MM.1S (cell line): ENCODE results near the gene NSFL1C.

Source experiments
- DNase-seq: peaks from one replicate; pipeline ENCODE4 v3.0.0-alpha.2; 2015
- H2AFZ ChIP-seq: fragments of 300-600 bp; sonication (generic); 2 replicates; pipeline ENCODE4 v1.6.0; 2016; ENCODE audit warnings: antibody characterized with exemption, low read length
- H3F3A ChIP-seq: fragments of 300-600 bp; sonication (generic); 2 replicates; pipeline ENCODE4 v1.6.1; 2016; ENCODE audit warnings: mild to moderate bottlenecking, antibody characterized with exemption, low read length, moderate library complexity, mixed read lengths; ENCODE audit not compliant: insufficient read depth
- H3K27ac ChIP-seq: fragments of 300-600 bp; sonication (generic); 2 replicates; pipeline ENCODE4 v1.5.1; 2016; ENCODE audit warnings: mild to moderate bottlenecking, low read length
- H3K27me3 ChIP-seq: fragments of 300-600 bp; sonication (generic); replicated peaks from 2 replicates; pipeline ENCODE4 v1.6.0; 2016; ENCODE audit warnings: low read length; ENCODE audit not compliant: insufficient read depth
- H3K36me3 ChIP-seq: fragments of 300-600 bp; sonication (generic); replicated peaks from 2 replicates; pipeline ENCODE4 v1.6.1; 2016; ENCODE audit warnings: mild to moderate bottlenecking, low read length, mixed read lengths; ENCODE audit not compliant: insufficient read depth
- H3K4me1 ChIP-seq: fragments of 300-600 bp; sonication (generic); 2 replicates; pipeline ENCODE4 v1.6.1; 2016; ENCODE audit warnings: low read length, mixed read lengths
- H3K4me2 ChIP-seq: fragments of 300-600 bp; sonication (generic); 2 replicates; pipeline ENCODE4 v1.6.0; 2016; ENCODE audit warnings: low read depth, low read length
- H3K4me3 ChIP-seq: fragments of 300-600 bp; sonication (generic); 2 replicates; pipeline ENCODE4 v1.5.1; 2016; ENCODE audit warnings: low read length, mixed read lengths
- H3K79me2 ChIP-seq: fragments of 300-600 bp; sonication (generic); 2 replicates; pipeline ENCODE4 v1.6.1; 2016; ENCODE audit warnings: mixed run types, low read length, mixed read lengths
- H3K9ac ChIP-seq: fragments of 300-600 bp; sonication (generic); 2 replicates; pipeline ENCODE4 v1.6.1; 2016; ENCODE audit warnings: low read length, mixed read lengths
- H3K9me2 ChIP-seq: fragments of 300-600 bp; sonication (generic); replicated peaks from 2 replicates; pipeline ENCODE4 v1.6.1; 2016; ENCODE audit warnings: mild to moderate bottlenecking, low read length, mixed read lengths; ENCODE audit not compliant: insufficient read depth
- H3K9me3 ChIP-seq: fragments of 300-600 bp; sonication (generic); replicated peaks from 2 replicates; pipeline ENCODE4 v1.6.1; 2016; ENCODE audit warnings: mild to moderate bottlenecking, low read length, mixed read lengths; ENCODE audit not compliant: insufficient read depth
- H4K20me1 ChIP-seq: fragments of 300-600 bp; sonication (generic); 2 replicates; pipeline ENCODE4 v1.6.1; 2016; ENCODE audit warnings: mild to moderate bottlenecking, low read length, moderate library complexity, mixed read lengths; ENCODE audit not compliant: insufficient read depth
- EZH2 ChIP-seq: fragments of 300-600 bp; sonication (generic); optimal IDR thresholded peaks from 2 replicates; pipeline ENCODE3; 2017; ENCODE audit warnings: low read depth, mild to moderate bottlenecking, antibody characterized with exemption, low read length, mixed read lengths
- EZH2phosphoT487 ChIP-seq: fragments of 300-600 bp; sonication (generic); IDR thresholded peaks from 2 replicates; pipeline ENCODE4 v1.6.1; 2018; ENCODE audit warnings: antibody characterized with exemption, low read length
- TF ChIP-seq, protein P1 (sequence below): fragments of 300-600 bp; sonication (generic); IDR thresholded peaks from 2 replicates; pipeline ENCODE4 v1.5.1; 2016; ENCODE audit warnings: antibody characterized with exemption, low read length, mixed read lengths

The NSFL1C gene

DNA sequence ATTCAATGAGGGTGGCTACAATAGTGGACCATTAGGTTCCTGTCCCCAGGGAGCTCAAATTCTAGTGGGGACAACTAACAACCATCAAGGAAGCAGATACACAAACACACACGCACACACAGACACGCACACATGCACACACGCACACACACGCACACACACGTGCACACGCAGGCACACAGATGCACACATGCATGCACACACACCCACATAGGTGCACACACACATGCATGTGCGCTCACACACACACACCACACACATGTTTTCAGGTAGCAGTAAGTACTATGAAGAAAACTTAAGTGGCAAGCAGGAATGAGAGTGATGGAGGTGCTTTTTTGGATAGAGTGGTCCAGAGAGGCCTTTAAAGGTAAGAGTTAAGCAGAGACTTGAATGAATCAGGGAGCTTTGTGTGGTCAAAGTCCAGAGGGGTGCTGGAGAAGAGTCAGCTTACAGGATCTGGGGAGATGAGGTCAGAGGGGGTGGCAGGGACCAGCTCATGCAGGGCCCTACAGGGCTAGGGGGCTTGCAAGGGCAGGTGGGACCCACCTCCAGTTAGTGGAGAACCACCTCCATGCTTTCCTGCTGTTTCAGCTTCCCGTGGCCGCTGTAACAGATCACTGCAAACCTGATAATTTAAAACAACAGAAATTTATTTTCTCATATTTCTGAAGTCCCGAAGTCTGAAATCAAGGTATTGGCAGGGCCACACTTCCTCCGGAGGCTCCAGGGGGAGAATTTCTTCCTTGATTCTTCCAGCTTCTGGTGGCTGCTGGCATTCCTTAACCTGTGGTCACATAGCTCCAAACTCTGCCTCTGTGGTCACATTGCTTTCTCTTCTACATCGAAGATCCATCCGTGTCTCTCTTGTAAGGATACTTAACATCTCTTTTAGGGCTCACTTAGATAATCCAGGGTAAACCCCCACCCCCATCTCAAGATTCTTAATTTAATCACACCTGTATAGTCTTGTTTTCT lies 6.9 kb upstream of the NSFL1C start:
- no peaks in the 10 kb centered on the region for H3K9me2 ChIP-seq
- TF ChIP-seq, protein P1, sequence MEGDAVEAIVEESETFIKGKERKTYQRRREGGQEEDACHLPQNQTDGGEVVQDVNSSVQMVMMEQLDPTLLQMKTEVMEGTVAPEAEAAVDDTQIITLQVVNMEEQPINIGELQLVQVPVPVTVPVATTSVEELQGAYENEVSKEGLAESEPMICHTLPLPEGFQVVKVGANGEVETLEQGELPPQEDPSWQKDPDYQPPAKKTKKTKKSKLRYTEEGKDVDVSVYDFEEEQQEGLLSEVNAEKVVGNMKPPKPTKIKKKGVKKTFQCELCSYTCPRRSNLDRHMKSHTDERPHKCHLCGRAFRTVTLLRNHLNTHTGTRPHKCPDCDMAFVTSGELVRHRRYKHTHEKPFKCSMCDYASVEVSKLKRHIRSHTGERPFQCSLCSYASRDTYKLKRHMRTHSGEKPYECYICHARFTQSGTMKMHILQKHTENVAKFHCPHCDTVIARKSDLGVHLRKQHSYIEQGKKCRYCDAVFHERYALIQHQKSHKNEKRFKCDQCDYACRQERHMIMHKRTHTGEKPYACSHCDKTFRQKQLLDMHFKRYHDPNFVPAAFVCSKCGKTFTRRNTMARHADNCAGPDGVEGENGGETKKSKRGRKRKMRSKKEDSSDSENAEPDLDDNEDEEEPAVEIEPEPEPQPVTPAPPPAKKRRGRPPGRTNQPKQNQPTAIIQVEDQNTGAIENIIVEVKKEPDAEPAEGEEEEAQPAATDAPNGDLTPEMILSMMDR: no peak
- TF ChIP-seq EZH2 (no peak), EZH2phosphoT487 (no peak)
- H3K4me3 ChIP-seq: no peak overlapping the region
- no peaks in the 10 kb centered on the region for H4K20me1 ChIP-seq
- no peak for DNase-seq
- no peaks in the 10 kb centered on the region for H3F3A ChIP-seq
- no peak overlapping the region for H2AFZ ChIP-seq
- H3K4me1 ChIP-seq: 0 out of 2 replicates have a peak, but pooled peaks cover 3% of the 10 kb centered on the region
- no peaks in the 10 kb centered on the region for H3K79me2 ChIP-seq
- H3K27me3 ChIP-seq: 0 out of 2 replicates have a peak, but pooled peaks cover 1% of the 10 kb centered on the region
- no peak overlapping the region for H3K9ac ChIP-seq
- no peaks in the 10 kb centered on the region for H3K36me3 ChIP-seq
- no peak overlapping the region for H3K27ac ChIP-seq
- H3K9me3 ChIP-seq: no peaks in the 10 kb centered on the region
- no peak overlapping the region for H3K4me2 ChIP-seq

DNA sequence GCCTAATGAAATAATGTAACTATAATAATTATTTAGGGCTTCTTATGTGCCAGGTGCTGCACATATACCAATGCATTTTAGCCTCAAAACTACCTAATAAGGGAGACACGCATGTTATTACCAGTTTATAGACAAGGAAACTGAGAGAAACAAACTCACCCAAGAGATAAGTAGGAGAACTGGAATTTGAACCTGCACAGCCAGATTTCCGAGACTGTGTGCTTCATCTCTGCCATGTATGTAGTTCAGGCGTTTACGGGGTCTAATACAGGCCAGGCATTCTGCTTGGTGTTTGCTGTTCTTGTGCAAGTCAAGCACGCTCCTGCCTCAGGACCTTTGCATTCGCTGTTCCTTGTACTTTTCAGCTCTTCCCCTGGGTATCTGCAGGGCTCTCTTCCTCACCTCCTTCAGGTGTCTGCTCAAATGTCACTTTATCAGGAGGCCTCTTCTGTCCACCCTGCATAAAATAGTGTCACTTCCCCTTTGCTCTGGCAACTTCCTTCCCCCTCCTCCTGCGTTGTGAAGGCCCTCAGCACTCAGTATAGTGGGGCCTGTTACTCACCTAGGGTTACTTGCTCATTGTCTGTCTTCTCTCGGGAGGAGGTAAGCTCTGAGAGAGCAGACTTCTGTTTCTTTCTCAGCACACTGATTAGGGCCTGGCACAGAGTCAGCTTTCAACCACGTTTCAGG lies 6.1 kb upstream of the NSFL1C start:
- Histone ChIP-seq H3K9me3 (no peaks in the 10 kb centered on the region), H3K9me2 (no peaks in the 10 kb centered on the region), H3K9ac (no peak overlapping the region), H3K4me3 (no peak overlapping the region), H3K27me3 (peaks cover 10% of the 10 kb centered on the region), H3F3A (no peaks in the 10 kb centered on the region), H3K27ac (no peak overlapping the region), H3K36me3 (no peaks in the 10 kb centered on the region), H3K4me2 (no peak overlapping the region), H3K4me1 (0 out of 2 replicates have a peak, but pooled peaks cover 3% of the 10 kb centered on the region), H3K79me2 (no peaks in the 10 kb centered on the region), H4K20me1 (no peaks in the 10 kb centered on the region), H2AFZ (no peak overlapping the region)
- TF ChIP-seq, protein P1: no peak
- no peak for TF ChIP-seq EZH2
- TF ChIP-seq EZH2phosphoT487: no peak
- DNase-seq: no peak

DNA sequence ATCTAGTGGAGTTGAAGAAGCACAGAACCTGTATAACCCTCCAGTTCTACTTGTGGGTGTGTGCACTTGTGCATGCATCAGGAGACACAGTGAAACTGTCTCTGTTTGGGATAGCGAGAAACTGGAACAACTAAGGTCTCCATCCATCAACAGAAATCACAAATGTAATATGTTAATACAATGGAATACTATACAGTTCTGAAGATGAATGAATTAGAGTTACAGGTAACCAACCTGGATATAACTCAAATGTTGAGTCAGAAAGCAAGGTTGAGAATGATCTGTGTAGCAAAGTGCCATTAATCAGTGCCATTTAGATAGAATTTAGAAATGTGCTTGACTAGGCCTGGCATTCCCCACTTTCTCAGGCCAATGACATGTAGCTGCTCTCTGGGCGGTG lies 4.6 kb upstream of the NSFL1C start:
- no peak overlapping the region for H2AFZ ChIP-seq
- H3K4me2 ChIP-seq: no peak overlapping the region
- no peak overlapping the region for H3K4me3 ChIP-seq
- TF ChIP-seq, protein P1: no peak
- no peak for TF ChIP-seq EZH2phosphoT487
- TF ChIP-seq EZH2: no peak
- H4K20me1 ChIP-seq: no peaks in the 10 kb centered on the region
- no peak overlapping the region for H3K27ac ChIP-seq
- H3K9me2 ChIP-seq: no peaks in the 10 kb centered on the region
- peaks cover 13% of the 10 kb centered on the region for H3K27me3 ChIP-seq
- H3K4me1 ChIP-seq: 0 out of 2 replicates have a peak, but pooled peaks cover 3% of the 10 kb centered on the region
- no peaks in the 10 kb centered on the region for H3K9me3 ChIP-seq
- no peaks in the 10 kb centered on the region for H3F3A ChIP-seq
- H3K79me2 ChIP-seq: peaks cover 3% of the 10 kb centered on the region
- H3K9ac ChIP-seq: no peak overlapping the region
- H3K36me3 ChIP-seq: no peaks in the 10 kb centered on the region
- DNase-seq: no peak
